ENCODE results near the gene PCDHGA8.

GRCh38 chr5:141392429-141393198, at the start of gene PCDHGA8:
- TF ChIP-seq CTCF (conservative IDR thresholded peaks at IDR 0.05; ENCODE audit: low read length) (peak; percentile 84), EZH2phosphoT487 (IDR thresholded peaks at IDR 0.05; ENCODE audit: borderline replicate concordance, low read depth, low read length) (no peak)
